HepG2 (cell line): ENCODE results near the gene PARN. TPM values are rescaled to one million over a fixed set of nuclear protein-coding genes. Genes with fewer than 3 reads are reported as not detected.
A peak's percentile ranks its signal among the peaks of the same experiment; 100 is the strongest.

Source experiments
- ATAD3A ChIP-seq: sonication (generic); formaldehyde crosslinking; IDR thresholded peaks from 2 replicates; pipeline ENCODE4 v1.4.0; 2020; ENCODE audit warnings: missing genetic modification reagents
- E2F5 ChIP-seq: sonication (generic); formaldehyde crosslinking; conservative IDR thresholded peaks from 2 replicates; pipeline ENCODE4 v1.4.0; 2020; ENCODE audit warnings: missing genetic modification reagents
- HOXA3 ChIP-seq: sonication (generic); formaldehyde crosslinking; IDR thresholded peaks from 2 replicates; pipeline ENCODE4 v1.5.0; 2020; ENCODE audit warnings: missing genetic modification reagents
- MEF2D ChIP-seq: sonication (generic); formaldehyde crosslinking; IDR thresholded peaks from 2 replicates; pipeline ENCODE4 v1.5.1; 2020; ENCODE audit warnings: mild to moderate bottlenecking, missing genetic modification reagents
- NAIF1 ChIP-seq: sonication (generic); formaldehyde crosslinking; IDR thresholded peaks from 2 replicates; pipeline ENCODE4 v1.5.0; 2020; ENCODE audit warnings: mild to moderate bottlenecking, missing genetic modification reagents, borderline replicate concordance
- NONO ChIP-seq, 2 experiments: fragments of 450-650 bp in 1 of 2; sonication (generic) in 1 of 2; formaldehyde crosslinking in 1 of 2; IDR thresholded peaks in 1 of 2; conservative IDR thresholded peaks in 1 of 2; 2 replicates each; pipeline versions ENCODE4 v1.6.1 to v1.8.0; 2017 to 2022; ENCODE audit warnings: mild to moderate bottlenecking in 1 of 2, missing genetic modification reagents in 1 of 2, moderate library complexity in 1 of 2
- THRA ChIP-seq: sonication (generic); formaldehyde crosslinking; IDR thresholded peaks from 2 replicates; pipeline ENCODE4 v1.4.0; 2020; ENCODE audit warnings: missing genetic modification reagents, borderline replicate concordance
- ZFX ChIP-seq: sonication (generic); formaldehyde crosslinking; IDR thresholded peaks from 2 replicates; pipeline ENCODE4 v1.4.0; 2020; ENCODE audit warnings: mild to moderate bottlenecking, low read depth, missing genetic modification reagents, moderate library complexity
- polyA plus RNA-seq, 8 experiments: library from polyadenylated mRNA; depleted of rRNA in 3 of 8; stranded (reverse) in 7 of 8; unstranded in 1 of 8; fragments of >200 nt; fragmentation: Illumina TruSeq in 4 of 8; extraction: Trizol in 4 of 8; gene quantifications; 2 replicates each; pipeline versions ENCODE4 v1.2.1 to v1.2.3, GENCODE V29; 2011 to 2016; ENCODE audit warnings: low read depth in 4 of 8, missing spikeins in 1 of 8, mixed read lengths in 1 of 8; ENCODE audit not compliant: insufficient read depth in 1 of 8
- total RNA-seq, 5 experiments: library from RNA; depleted of rRNA; stranded (reverse); fragments of >200 nt; fragmentation: Illumina TruSeq; extraction: Trizol; gene quantifications; 2 replicates each; pipeline ENCODE4 v1.2.3, GENCODE V29; 2016; ENCODE audit warnings: low read depth in 1 of 5
- TF ChIP-seq, protein P1 (sequence below): sonication (generic); formaldehyde crosslinking; IDR thresholded peaks from 2 replicates; pipeline ENCODE4 v1.5.0; 2020; ENCODE audit warnings: mild to moderate bottlenecking, missing genetic modification reagents
- TF ChIP-seq, protein P2 (sequence below): sonication (generic); formaldehyde crosslinking; IDR thresholded peaks from 2 replicates; pipeline ENCODE4 v1.4.0; 2020; ENCODE audit warnings: missing genetic modification reagents
- TF ChIP-seq, protein P3 (sequence below), 2 experiments: sonication (generic) in 1 of 2; formaldehyde crosslinking in 1 of 2; IDR thresholded peaks; 2 replicates each; pipeline versions ENCODE4 v1.4.0 to v1.6.1; 2018 to 2020; ENCODE audit warnings: missing genetic modification reagents in 2 of 2, borderline replicate concordance in 1 of 2, low read depth in 1 of 2, mild to moderate bottlenecking in 1 of 2, missing biosample characterization in 1 of 2
- TF ChIP-seq, protein P4 (sequence below): sonication (generic); formaldehyde crosslinking; conservative IDR thresholded peaks from 2 replicates; pipeline ENCODE4 v1.4.0; 2020; ENCODE audit warnings: missing genetic modification reagents

The PARN gene
- total and polyA plus RNA-seq, 2 of the 13 experiments (the other 11 are each of a cell fraction or from before 2014, with no cell fraction given): 13.3 to 47.6 TPM

GRCh38 chr16:14485811-14486519, 144.1 kb downstream of the PARN start (continued):
- TF ChIP-seq MEF2D (CRISPR knock-in tag) (no peak; the same call in 1 of the 2 replicates), HOXA3 (no peak), NAIF1 (CRISPR knock-in tag) (no peak; the same call in 1 of the 2 replicates), E2F5 (CRISPR knock-in tag) (no peak), ATAD3A (CRISPR knock-in tag) (no peak), THRA (CRISPR knock-in tag) (no peak), NONO (IDR thresholded peaks at IDR 0.05) (no peak), NONO (CRISPR knock-in tag; conservative IDR thresholded peaks at IDR 0.05) (no peak), ZFX (CRISPR knock-in tag) (no peak)
- TF ChIP-seq, protein P1, sequence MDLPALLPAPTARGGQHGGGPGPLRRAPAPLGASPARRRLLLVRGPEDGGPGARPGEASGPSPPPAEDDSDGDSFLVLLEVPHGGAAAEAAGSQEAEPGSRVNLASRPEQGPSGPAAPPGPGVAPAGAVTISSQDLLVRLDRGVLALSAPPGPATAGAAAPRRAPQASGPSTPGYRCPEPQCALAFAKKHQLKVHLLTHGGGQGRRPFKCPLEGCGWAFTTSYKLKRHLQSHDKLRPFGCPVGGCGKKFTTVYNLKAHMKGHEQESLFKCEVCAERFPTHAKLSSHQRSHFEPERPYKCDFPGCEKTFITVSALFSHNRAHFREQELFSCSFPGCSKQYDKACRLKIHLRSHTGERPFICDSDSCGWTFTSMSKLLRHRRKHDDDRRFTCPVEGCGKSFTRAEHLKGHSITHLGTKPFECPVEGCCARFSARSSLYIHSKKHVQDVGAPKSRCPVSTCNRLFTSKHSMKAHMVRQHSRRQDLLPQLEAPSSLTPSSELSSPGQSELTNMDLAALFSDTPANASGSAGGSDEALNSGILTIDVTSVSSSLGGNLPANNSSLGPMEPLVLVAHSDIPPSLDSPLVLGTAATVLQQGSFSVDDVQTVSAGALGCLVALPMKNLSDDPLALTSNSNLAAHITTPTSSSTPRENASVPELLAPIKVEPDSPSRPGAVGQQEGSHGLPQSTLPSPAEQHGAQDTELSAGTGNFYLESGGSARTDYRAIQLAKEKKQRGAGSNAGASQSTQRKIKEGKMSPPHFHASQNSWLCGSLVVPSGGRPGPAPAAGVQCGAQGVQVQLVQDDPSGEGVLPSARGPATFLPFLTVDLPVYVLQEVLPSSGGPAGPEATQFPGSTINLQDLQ (CRISPR knock-in tag): no peak
- TF ChIP-seq, protein P2, sequence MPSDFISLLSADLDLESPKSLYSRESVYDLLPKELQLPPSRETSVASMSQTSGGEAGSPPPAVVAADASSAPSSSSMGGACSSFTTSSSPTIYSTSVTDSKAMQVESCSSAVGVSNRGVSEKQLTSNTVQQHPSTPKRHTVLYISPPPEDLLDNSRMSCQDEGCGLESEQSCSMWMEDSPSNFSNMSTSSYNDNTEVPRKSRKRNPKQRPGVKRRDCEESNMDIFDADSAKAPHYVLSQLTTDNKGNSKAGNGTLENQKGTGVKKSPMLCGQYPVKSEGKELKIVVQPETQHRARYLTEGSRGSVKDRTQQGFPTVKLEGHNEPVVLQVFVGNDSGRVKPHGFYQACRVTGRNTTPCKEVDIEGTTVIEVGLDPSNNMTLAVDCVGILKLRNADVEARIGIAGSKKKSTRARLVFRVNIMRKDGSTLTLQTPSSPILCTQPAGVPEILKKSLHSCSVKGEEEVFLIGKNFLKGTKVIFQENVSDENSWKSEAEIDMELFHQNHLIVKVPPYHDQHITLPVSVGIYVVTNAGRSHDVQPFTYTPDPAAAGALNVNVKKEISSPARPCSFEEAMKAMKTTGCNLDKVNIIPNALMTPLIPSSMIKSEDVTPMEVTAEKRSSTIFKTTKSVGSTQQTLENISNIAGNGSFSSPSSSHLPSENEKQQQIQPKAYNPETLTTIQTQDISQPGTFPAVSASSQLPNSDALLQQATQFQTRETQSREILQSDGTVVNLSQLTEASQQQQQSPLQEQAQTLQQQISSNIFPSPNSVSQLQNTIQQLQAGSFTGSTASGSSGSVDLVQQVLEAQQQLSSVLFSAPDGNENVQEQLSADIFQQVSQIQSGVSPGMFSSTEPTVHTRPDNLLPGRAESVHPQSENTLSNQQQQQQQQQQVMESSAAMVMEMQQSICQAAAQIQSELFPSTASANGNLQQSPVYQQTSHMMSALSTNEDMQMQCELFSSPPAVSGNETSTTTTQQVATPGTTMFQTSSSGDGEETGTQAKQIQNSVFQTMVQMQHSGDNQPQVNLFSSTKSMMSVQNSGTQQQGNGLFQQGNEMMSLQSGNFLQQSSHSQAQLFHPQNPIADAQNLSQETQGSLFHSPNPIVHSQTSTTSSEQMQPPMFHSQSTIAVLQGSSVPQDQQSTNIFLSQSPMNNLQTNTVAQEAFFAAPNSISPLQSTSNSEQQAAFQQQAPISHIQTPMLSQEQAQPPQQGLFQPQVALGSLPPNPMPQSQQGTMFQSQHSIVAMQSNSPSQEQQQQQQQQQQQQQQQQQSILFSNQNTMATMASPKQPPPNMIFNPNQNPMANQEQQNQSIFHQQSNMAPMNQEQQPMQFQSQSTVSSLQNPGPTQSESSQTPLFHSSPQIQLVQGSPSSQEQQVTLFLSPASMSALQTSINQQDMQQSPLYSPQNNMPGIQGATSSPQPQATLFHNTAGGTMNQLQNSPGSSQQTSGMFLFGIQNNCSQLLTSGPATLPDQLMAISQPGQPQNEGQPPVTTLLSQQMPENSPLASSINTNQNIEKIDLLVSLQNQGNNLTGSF: no peak
- TF ChIP-seq, protein P3, sequence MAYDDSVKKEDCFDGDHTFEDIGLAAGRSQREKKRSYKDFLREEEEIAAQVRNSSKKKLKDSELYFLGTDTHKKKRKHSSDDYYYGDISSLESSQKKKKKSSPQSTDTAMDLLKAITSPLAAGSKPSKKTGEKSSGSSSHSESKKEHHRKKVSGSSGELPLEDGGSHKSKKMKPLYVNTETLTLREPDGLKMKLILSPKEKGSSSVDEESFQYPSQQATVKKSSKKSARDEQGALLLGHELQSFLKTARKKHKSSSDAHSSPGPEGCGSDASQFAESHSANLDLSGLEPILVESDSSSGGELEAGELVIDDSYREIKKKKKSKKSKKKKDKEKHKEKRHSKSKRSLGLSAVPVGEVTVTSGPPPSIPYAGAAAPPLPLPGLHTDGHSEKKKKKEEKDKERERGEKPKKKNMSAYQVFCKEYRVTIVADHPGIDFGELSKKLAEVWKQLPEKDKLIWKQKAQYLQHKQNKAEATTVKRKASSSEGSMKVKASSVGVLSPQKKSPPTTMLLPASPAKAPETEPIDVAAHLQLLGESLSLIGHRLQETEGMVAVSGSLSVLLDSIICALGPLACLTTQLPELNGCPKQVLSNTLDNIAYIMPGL (CRISPR knock-in tag; IDR thresholded peaks at IDR 0.05; ENCODE audit: borderline replicate concordance in 1 of 2, low read depth in 1 of 2): 0 out of 4 replicates have a peak, but pooled peaks of 1 of the 2 experiments have one; percentile 11
- TF ChIP-seq, protein P4, sequence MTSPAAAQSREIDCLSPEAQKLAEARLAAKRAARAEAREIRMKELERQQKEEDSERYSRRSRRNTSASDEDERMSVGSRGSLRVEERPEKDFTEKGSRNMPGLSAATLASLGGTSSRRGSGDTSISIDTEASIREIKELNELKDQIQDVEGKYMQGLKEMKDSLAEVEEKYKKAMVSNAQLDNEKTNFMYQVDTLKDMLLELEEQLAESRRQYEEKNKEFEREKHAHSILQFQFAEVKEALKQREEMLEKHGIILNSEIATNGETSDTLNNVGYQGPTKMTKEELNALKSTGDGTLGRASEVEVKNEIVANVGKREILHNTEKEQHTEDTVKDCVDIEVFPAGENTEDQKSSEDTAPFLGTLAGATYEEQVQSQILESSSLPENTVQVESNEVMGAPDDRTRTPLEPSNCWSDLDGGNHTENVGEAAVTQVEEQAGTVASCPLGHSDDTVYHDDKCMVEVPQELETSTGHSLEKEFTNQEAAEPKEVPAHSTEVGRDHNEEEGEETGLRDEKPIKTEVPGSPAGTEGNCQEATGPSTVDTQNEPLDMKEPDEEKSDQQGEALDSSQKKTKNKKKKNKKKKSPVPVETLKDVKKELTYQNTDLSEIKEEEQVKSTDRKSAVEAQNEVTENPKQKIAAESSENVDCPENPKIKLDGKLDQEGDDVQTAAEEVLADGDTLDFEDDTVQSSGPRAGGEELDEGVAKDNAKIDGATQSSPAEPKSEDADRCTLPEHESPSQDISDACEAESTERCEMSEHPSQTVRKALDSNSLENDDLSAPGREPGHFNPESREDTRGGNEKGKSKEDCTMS (CRISPR knock-in tag): no peak
